HG03432 (cell line): Measurements from ENCODE around the gene PSMF1.

Source experiments
- ATAC-seq: cut with Tn5 transposase; IDR thresholded peaks from one replicate; pipeline ENCODE4 v1.9.1; 2021; ENCODE audit warnings: mild to moderate bottlenecking, moderate library complexity; ENCODE audit not compliant: unreplicated experiment

PSMF1 gene, protein sequence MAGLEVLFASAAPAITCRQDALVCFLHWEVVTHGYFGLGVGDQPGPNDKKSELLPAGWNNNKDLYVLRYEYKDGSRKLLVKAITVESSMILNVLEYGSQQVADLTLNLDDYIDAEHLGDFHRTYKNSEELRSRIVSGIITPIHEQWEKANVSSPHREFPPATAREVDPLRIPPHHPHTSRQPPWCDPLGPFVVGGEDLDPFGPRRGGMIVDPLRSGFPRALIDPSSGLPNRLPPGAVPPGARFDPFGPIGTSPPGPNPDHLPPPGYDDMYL

DNA sequence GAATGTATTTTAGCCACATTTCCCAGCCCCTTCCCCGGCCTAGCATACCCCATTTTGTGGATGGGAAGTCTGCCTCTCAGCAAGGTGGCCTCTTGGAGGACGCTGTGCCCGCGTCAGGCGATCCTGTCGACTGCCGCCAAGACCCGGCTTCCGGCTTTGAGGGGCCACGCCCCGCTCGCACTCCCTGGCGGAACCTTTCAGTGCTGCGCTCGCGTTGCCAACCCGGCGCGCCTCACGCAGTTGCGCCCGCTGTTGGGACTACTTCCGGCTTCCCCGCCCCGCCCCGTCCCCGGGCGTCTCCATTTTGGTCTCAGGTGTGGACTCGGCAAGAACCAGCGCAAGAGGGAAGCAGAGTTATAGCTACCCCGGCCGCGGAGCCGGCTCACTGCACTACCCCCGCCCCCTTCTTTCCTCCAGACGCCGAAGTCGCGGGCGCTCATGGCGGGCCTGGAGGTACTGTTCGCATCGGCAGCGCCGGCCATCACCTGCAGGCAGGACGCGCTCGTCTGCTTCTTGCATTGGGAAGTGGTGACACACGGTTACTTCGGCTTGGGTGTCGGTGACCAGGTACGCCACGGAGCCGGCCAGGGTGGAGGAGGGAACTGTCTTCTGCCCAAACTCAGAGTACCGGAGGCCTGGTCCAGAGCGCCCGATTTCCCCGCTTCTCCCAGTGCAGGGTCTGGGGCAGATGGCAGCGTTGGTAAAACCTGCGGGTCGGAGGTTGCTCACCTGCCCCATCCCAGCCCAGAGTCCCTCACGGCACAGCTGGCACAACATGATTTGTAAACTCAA lies at the start of gene PSMF1:
TSS of gene PSMF1 (plus strand) at position 267 of the 792 bp plus-strand sequence. CDS start at position 439, 172 bp downstream.
- peak; percentile 95 for ATAC-seq

DNA sequence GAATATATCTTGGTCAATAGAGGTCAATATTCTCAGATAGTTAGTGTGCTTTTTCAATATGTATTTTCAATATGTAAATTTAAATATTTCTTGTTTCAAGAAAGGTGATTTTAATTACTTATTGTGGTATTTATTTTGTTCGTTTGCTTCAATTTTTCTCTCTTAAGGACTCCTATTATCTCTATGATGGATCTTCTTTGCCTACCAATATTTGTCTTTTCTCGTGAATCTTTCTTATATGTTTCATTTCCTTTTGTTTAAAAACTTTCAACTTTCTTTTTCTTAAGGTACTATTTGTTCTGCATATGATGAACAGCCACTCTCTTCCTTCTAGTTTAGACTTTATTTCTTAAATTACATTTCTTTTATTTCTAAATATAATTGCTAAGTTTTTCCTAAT lies 46.1 kb upstream of the PSMF1 start:
- ATAC-seq = no peak

DNA sequence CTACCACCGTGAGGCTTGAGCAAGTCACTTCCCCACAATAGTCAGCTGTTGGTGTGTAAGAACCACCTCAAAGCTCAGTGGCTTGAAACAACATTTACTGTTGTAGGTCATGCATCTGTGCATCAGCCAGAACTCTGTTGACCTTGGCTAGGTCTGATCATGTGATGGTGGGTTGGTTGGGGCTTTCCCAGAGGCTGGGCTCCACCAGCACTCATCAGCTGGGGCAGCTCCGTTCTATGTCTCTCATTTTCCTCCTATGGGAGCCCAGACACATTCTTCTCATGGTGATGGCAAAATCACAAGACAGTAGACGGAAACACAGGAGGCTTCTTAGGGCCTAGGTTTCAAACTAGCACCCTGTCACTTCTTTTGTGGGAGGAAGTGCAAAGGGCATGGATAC lies 42.8 kb upstream of the PSMF1 start:
- ATAC-seq = no peak

DNA sequence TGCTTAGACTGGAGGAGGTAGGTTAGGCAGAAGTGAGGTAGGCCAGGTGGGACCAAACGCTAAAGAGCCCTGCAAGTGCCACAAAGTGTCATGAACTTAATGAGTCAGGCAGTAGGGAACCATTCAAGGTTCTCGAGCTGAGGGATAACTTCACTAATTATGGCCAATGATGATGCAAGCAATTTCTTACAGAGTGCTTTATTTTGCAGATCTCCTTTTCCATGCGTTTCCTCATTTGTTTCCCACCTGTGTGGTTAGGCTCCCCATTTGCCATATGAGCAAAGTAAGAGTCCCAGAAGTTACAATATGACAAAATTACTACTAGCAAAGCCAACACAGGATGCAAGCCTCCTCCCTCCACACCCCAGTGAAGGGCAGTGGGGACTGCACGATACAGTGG lies 36.5 kb upstream of the PSMF1 start:
- no peak for ATAC-seq

DNA sequence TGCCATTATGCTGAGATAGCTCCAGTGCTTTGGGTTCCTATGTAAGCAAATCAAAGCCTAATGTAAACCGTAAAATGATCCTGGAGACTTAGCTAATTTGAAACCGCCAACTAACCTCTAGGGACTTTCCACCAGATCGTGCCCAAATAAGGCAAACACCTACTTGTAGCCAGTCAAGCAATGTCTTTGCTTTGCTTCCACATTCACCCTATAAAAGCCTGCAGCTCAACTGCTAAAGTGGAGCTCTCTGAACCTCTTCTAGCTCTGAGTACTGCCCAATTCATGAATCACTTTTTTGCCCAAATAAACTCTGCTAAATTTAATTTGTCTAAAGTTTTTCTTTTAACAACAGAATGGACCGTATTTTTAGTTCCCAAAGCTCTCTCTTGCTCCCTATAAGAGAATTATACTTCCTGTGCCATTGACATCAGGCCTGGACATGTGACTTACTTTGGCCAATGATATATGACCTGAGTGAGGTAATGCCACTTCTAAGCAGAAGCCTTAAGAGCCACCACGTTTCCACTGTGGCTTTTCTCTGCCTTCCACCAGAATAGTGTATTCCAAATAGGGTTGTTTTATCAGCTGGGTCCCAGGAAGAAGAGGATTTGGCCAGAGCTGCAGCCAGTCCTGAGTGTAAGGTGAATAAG lies 34.8 kb upstream of the PSMF1 start:
- ATAC-seq = no peak

DNA sequence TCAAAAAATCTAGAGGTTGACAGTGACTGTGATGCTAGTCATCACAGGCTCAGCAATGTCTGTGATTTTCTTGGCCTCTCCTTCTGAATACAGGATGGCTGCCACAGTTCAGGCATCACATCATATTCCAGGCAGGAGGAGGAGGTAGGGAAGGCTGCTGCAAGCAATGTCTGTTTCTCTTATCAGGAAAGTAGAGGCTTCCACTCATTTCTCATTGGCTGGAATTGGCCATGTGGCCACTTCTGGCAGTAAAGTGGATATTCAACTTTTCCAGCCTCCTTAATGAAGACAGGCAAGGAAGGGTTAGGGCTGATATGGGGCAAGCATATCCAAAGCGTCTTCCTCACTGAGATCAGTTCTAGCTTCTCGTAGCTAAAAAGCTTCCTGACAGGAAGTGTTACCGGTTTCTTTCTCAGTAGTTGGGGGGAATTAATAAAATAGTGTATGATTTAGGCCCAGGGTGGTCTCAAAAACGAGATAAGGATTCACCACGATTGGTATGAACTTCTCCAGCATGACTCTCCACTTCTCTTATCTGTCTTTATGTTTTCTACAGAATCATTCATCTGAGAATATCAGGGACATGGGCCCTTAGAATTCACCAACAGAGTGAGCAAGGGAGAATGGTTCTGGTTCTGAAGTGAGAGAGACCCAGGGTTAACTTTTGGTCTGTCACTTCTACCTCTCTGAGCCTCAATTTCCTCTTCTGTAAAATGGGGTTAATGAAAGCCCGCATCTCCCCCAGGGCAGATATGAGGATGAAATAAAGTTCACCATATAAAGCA lies 32.7 kb upstream of the PSMF1 start:
- no peak for ATAC-seq

DNA sequence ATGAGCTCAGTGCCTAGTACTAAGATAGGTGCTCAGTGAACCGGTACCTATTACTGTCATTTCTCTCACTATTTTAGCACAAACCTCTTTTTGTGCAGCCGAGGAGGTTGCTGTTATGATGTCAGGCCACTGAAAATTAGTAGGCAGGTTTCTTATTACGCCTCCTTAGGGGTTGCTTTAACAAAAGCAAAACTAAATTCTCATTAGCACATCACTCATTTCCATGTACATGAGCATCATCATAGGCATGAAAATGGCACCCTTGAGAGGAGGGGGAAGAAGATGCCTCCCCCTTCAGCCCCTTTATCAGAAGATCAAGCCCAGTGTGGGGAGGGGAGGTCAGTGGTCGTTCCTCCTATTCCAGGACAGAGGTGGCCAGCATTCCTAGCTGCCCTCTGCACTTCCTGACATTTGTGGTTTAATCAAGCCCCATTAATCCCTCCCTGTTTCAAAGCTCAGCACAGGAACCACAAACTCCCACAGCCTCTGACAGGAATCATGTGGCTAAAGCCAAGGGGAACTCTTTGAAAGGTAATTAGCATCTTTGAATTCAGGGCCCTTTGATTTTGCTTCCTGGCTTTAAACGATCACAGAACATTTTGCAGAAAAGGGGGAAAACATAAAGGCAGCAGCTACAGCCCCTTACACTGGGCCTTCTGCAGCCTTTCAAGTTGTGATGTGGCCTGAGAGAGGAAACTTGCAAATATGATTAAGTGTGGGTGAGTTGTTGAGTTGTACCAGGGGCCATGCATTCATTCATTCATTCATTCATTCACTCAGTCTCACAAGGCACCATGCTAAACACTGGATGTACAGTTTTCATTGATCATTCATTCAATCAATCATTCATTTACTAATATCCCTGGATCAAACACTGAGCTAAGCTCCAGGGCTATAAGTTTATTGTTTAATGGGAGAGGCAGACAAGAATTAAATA lies 31.9 kb upstream of the PSMF1 start:
- no peak for ATAC-seq

DNA sequence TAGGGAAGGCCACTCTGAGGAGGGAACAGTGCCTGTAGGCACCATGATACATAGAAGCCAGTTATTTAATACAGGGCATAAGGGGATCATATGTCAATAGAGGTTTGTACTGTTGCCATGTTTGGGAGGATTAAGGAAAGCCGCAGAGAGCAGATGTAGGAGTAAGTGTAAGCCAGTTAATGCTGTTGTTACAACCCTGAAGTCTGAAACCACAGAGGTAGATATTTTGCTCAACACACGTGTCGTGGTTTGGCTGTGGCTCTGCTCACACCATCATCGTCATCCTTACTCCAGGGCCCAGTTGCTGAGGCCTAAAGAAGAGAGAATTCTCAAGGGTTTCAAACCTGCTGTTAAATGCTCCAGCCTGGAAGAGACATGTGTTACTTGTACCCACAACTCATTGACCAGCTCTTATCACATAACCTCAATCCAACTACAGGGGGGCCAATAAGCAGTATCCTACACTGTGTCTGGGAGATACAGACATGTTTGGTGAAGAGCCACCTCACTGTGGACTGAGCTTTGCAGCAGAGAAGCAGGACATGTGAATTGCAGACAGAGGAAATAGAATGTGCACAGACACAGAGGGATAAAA lies 31.0 kb upstream of the PSMF1 start:
- ATAC-seq = no peak

DNA sequence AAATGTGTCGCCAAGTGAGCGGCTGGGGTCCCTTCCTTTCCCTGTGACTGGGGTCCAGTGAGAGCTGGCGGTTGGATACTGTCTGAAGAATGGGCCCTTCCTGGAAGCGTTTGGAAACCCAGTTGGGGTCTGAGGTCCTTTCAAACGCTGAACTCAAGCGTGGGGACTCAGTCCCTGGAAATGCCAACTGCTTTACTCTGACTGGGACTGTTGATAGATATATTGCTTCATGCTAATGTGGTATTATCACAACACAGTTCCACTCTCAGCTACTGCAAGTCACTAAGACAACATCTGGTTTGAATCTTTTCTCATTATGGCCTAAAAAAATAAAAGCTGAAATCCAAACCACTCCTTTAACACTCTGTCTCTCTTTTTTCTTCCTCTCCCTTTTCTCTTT lies 23.7 kb upstream of the PSMF1 start:
- no peak for ATAC-seq

DNA sequence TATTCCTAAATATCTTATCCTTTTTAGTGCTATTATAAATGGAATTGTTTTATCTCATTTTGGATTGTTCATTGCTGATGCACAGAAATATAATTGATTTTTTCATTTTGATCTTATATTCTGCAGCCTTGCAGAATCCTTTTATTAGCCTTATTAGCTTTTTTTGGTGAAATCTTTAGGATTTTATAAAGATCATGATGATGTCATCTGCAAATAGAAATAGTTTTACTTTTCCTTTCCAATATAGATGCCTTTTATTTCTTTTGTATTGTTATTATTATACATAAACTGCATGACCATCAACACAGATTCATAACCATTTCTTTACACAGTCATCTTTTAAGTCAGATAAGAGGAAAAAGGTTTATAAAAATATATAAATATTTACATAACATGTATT lies 16.9 kb upstream of the PSMF1 start:
- ATAC-seq = no peak

DNA sequence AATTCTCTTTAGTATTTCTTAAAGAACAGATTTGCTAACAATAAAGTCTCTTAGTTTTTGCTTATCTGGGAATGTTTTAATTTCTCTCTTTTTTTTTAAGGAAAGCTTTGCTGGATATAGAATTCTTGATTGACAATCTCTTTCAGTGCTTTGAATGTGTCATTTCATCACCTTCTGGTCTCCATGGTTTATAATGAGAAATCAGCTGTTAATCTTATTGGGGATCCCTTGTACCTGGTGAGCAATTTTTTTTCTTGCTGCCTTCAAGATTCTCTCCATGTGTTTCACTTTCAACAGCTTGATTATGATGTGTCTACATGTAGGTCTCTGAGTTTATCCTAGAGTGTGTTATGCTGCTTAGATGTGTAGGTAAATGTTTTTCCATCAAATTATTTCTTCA lies 16.4 kb upstream of the PSMF1 start:
- no peak for ATAC-seq

DNA sequence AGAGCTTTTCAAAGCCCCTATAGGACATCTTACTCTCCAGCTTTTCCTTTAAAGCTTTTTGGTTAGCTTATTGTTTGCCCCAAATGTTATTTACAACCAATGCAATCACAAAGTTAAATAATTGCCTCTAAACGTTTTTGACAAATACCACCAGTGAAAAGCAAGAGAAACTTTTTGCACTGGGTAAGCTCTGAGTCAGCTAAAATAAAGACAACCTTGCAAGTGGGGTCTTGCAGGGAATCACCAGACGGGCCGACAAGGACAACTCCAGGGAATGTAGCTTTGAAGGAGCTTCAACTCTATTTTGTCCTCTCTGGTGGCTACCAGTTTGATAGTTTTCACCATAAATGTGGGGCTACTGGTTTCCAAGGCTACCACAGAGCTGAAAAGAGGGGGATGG lies 14.7 kb upstream of the PSMF1 start:
- no peak for ATAC-seq

DNA sequence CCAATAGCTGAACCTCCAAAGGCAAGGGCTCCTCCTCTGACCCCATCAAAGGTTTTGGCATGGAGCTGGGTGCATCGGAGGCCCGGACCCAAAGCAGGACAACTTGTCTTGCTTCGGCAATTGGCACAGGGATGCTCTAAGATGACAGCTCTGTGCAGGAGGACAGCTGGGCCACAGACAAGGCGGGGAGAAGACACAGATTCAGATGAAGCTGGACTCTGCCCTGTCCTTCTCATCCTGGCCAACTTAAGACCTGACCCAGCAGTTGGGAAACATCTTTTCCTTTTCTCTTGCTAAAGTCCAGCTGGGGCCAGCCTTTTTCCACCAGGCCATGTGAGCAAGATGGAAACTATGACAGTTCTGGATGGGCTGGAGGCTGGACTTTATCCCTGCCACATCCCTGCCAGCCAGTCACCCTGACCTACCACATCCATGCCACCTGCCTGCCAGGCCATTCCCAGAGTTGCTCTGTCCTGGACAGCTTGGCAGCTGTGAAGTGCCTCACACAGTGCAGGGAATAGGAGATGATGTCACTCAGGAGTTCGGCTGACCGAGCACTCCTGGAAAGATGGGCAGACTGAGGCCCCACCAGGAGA lies 12.7 kb upstream of the PSMF1 start:
- ATAC-seq = no peak

DNA sequence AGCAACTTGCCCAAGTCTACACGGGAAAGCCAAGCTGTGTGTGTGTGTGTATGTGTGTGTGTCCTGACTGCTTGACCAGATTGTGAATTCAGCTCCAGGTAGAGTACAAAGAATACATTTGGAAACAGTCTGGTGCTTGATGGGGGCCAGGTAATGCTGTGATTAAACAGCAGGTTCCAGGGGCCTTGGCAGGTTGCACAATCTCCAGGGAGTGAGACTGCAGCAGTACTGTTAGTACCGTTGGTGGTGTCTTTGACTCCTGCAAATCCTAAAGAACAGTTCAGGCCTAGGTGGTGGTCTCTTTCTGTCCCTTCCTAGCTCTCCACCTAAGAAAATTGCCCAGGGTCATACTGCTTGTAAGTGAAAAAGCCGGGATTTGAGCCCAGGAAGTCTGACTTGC lies 11.2 kb upstream of the PSMF1 start:
- no peak for ATAC-seq

DNA sequence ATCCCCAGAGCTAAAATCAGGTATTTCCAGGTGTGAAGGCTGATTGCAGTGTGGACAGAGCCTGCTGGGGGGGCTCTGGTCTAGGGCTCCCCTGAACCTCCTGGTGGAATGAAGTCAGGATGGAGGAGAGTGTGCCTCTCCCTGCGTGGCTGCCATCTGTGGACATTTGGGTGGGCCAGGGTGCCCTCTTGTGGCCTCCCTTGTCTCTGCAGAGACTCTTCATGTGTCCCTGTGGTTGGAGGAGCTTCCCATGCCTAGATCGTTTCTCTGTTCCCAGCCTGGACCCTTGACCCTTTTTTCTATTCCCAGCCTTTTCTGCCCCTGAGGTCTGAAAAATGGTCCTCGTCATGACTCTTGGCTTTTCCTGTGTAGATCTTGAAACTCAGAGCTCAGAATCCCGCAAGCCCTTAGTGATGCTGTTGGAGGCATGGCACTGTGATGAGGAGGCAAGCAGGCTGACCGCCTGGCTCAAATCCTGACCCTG lies 9.9 kb upstream of the PSMF1 start:
- ATAC-seq = no peak

DNA sequence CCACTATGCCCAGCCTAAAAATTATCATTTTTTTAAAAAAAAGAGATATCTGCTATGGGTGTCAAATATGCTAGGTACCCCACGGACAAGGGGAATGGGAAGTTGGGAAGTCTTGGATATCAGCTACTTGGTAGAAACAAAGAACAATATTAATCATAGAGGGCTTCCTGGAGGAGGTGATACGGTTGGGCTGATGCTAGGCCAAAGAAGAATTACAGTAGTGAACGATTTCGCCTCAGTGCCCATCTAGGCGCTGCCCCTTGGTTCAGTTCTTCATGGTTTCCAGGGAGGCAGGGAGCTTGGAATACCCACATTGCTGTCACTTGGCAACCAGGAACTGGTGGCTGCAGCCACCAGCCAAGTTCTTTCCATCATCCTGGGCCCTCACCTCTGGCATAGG lies 5.5 kb upstream of the PSMF1 start:
- no peak for ATAC-seq

DNA sequence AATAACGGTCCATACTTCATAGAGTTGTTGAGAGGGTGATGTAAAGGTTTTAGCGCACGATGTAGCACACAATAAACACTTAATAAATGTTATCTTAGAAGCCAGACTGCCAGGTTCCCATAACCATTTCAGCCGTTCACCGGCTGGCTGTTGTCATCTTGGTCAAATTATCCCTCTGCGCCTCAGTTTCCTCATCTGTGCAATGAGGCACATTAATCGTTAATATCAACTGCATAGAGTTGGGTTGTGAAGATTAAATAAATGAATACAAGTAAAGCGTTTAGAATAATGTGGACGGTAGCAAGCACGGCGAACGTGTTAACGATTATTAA lies 432 bp upstream of the PSMF1 start:
- ATAC-seq = no peak

DNA sequence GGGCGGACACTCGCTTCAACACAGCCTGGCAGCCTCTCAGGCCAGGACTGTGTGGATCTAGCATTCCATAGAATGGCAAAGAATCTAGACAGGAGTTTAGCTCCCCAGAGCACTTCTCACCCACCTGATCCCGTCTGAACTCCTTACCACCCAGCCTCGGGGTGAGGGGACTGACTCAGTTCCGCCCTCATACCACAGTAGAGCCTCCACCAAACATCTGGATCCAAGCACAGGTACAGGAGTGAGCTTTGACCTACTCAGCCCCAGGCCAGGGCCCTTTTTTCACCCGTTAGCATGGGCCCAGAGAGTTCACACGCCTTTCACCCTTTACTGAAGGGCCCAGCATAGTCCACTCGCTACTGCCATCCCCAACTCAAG lies 715 bp downstream of the PSMF1 start:
- peak; percentile 15 for ATAC-seq

DNA sequence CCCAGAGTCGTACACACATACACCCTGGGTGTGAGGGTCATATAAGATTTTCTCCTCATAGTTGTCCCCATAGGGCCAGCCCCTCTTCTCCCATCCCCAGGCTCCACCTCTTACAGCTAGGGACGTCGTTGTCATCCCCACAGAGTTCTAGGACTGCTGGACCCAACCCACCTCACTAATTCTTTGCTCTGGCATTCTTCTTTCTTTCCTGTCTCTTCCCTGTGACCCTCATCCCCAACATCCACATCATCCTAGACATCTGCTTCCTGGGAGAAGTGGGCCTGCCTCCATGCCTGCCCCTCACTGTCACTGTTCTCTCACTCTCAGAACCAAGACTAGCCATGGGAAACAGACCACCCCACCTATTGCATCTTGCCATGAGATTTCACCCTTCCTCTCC lies 1.1 kb downstream of the PSMF1 start:
- ATAC-seq = no peak
